ENCODE measurements around the gene PSORS1C1. TPM values are rescaled to one million over a fixed set of nuclear protein-coding genes. Genes with fewer than 3 reads are reported as not detected.

The PSORS1C1 gene
- total RNA-seq, 4 donors from 2014 or later, result not detected

DNA sequence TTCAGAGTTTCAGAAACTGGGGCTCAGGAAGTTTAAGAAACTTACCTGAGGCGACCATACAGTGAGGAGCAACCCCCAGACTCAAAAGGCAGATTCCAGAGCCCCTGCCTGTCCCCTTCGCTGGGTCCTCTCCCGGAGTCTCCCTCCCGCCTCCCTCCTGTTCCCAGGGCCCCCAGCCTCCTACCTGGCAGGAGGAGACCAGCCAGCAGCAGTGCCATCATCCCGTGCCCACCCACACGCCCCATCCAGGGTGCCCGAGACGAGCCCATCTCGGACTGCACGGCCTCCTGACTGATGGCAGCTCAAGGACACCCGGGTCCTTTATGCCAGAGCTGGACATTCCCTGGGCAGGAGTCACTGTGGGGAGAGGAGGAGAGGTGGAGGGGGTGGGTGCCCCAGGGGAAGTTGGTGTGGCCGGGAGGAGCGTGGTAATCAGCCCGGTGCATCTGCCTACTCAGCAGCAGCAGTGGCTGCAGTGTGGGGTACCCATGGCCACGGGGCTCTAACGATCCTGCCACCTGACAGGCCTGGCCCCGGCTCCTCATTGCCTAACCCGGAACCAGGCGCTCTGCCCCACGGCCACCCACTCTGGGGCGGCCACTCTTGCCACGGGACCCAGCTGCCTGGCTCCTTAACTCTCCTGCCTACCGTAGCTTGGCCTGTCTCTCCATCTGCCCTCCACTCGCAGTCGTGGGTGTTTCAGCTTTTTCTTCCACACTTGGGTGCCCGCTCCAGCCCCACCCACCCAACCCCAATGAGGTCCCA, 5.7 kb downstream of the PSORS1C1 start, which contains the start of gene CDSN:
TSS of gene CDSN (minus strand) at position 296 of the 765 bp plus-strand sequence. CDS start at position 269, 27 bp downstream.
- DNase-seq (no peak), ATAC-seq (no peak)
- Histone ChIP-seq H3K27ac (no peak within 1 kb of the TSS), H3K4me1 (peaks cover 0 to 4% of the 10 kb centered on the region in 2 donors), H3K27me3 (no peaks in the 10 kb centered on the region), H3K4me3 (no peak within 1 kb of the TSS), H3K36me3 (no peaks in the 10 kb centered on the region), H3K9me3 (no peaks in the 10 kb centered on the region)
- in situ Hi-C loops (cut with MboI; ENCODE audit: low sequenced_read_pairs in 4 of 4), result no loop called here
- intact Hi-C loops (cut with DNase I; ENCODE audit: low total_unique reads), result no loop called here
- TF ChIP-seq, protein P1, sequence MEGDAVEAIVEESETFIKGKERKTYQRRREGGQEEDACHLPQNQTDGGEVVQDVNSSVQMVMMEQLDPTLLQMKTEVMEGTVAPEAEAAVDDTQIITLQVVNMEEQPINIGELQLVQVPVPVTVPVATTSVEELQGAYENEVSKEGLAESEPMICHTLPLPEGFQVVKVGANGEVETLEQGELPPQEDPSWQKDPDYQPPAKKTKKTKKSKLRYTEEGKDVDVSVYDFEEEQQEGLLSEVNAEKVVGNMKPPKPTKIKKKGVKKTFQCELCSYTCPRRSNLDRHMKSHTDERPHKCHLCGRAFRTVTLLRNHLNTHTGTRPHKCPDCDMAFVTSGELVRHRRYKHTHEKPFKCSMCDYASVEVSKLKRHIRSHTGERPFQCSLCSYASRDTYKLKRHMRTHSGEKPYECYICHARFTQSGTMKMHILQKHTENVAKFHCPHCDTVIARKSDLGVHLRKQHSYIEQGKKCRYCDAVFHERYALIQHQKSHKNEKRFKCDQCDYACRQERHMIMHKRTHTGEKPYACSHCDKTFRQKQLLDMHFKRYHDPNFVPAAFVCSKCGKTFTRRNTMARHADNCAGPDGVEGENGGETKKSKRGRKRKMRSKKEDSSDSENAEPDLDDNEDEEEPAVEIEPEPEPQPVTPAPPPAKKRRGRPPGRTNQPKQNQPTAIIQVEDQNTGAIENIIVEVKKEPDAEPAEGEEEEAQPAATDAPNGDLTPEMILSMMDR (IDR thresholded peaks at IDR 0.05 in 4 of 5, conservative IDR thresholded peaks at IDR 0.05 in 1 of 5), result no peak
- TF ChIP-seq POLR2A (IDR thresholded peaks at IDR 0.05), result no peak

DNA sequence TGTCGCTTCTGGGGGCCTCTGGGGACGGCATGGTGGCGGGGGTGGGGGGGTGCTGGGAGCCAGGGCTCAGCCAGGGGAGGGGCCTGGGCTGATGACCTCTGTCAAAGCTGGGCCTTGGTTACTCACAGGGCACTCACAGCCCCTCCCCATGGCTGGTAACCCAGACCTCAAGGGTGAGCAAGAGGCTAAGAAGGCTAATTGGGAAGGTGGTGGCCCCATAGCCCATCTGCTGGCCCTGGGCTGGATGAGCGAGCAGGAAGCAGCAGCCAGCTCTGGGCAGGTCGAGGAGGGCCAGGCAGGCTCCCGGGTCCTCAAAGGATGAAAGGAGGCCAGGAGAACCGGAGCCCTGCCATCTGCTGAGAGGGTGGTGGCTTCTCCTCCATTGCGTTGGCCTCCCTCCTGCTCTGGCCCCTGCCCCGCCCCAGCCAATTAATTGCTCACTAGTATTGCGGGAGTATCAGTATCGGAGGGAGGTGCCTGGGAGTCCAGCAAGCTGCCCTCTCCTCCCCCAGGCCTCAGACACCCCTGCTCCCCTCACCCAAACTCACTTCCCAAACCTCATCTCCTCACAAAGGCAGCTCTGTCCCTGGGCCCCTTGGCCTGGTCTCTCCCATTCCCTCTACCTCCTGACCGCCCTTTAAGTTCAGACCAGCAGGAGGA, 6.7 kb downstream of the PSORS1C1 start:
- intact Hi-C loops (cut with DNase I; ENCODE audit: low total_unique reads) (no loop called here), in situ Hi-C loops (cut with MboI; ENCODE audit: low sequenced_read_pairs in 4 of 4) (no loop called here)
- TF ChIP-seq, protein P1 (IDR thresholded peaks at IDR 0.05 in 4 of 5, conservative IDR thresholded peaks at IDR 0.05 in 1 of 5), result no peak
- no peak for TF ChIP-seq POLR2A (IDR thresholded peaks at IDR 0.05)
- Histone ChIP-seq H3K27me3 (no peaks in the 10 kb centered on the region), H3K9me3 (no peaks in the 10 kb centered on the region), H3K4me1 (peaks cover 0 to 4% of the 10 kb centered on the region in 2 donors), H3K4me3 (no peak overlapping the region), H3K36me3 (no peaks in the 10 kb centered on the region), H3K27ac (no peak overlapping the region)
- DNase-seq, result no peak
- ATAC-seq, result no peak

DNA sequence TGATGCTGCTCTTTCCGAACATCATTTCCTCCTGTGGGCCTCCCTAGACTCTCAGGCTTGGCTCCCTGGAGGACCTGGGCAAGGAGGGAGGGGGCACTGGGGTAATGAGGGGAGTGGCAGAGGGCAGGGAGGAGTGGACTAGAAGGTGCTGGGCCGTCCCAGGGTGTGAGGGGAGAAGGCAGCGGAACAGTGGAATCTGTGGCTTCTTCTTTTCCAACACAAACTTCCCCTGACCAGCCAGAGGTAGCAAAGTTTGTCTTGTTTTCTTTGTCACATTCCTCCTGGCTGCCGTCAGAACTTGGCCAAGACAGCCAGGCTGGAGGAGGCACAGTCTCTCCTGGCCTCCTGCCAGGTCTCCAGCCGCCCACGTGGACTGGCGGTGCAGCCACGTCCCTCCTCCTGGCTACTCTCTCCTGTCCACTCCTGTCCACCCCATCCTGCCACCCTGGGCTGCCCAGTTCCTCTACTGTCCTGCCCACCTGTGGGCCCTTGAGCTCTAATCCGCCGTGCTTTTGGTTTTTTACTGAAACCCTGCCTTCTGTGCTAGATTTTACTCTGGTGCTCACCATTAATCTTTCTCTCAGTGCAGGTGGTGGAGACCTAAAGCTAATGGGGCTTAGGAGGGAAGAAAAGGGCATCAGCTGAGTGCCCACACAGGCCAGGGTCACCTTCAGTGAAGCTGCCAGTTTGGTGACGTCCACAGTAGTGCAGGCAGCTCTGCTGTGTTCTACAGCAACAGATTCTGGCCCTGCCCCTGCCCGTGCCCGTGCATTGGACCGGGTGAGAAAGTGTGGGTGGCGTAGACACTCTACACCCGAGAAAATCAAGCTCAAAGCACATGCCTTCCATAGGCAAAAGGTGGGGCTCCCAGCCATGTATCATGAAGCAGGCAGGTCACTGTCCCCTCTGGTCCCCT, 8.4 kb downstream of the PSORS1C1 start:
- peak in 1 of 2 donors; percentile 57 for DNase-seq
- no peak for TF ChIP-seq POLR2A (IDR thresholded peaks at IDR 0.05)
- TF ChIP-seq, protein P1 (IDR thresholded peaks at IDR 0.05 in 4 of 5, conservative IDR thresholded peaks at IDR 0.05 in 1 of 5), result no peak
- Histone ChIP-seq H3K27ac (peak overlapping the region in 1 of 4 donors; percentile 29), H3K4me1 (peaks cover 0 to 4% of the 10 kb centered on the region in 2 donors), H3K9me3 (no peaks in the 10 kb centered on the region), H3K27me3 (no peaks in the 10 kb centered on the region), H3K4me3 (no peak overlapping the region), H3K36me3 (no peaks in the 10 kb centered on the region)
- intact Hi-C loops (cut with DNase I; ENCODE audit: low total_unique reads), result no loop called here
- ATAC-seq, result peak in 1 of 2 donors; percentile 76
- in situ Hi-C loops (cut with MboI; ENCODE audit: low sequenced_read_pairs in 4 of 4), result no loop called here

DNA sequence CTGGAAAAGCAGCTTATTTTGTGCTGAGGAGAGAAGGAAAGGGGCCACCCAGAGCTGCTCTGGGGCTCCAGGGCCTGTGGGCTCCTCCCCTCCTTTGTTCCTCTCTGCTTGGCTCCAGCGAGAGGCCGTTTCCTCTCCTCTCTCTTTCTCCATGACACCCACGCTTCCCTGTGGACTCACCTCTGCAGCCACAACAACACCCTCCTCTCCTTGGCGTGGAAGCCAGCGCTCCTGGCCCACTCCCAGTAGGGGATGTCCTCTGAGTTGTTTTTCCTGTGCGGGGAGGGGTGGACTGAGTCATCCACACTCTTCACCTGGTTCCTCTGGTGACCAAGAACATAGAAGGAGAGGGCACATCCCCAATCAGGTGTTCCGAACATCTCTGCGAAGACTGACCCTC, 10.6 kb downstream of the PSORS1C1 start:
- DNase-seq (no peak), ATAC-seq (peak in 1 of 2 donors; percentile 31)
- Histone ChIP-seq H3K27ac (no peak overlapping the region), H3K4me3 (no peak overlapping the region), H3K27me3 (no peaks in the 10 kb centered on the region), H3K36me3 (no peaks in the 10 kb centered on the region), H3K4me1 (peaks cover 0 to 4% of the 10 kb centered on the region in 2 donors), H3K9me3 (no peaks in the 10 kb centered on the region)
- intact Hi-C loops (cut with DNase I; ENCODE audit: low total_unique reads), result no loop called here
- in situ Hi-C loops (cut with MboI; ENCODE audit: low sequenced_read_pairs in 4 of 4), result no loop called here
- no peak for TF ChIP-seq POLR2A (IDR thresholded peaks at IDR 0.05)
- TF ChIP-seq, protein P1 (IDR thresholded peaks at IDR 0.05 in 4 of 5, conservative IDR thresholded peaks at IDR 0.05 in 1 of 5), result no peak

All from gastrocnemius medialis (tissue), 4 donors.